BJ (cell line): ENCODE results near the gene LMO1. TPM values are rescaled to one million over a fixed set of nuclear protein-coding genes. Genes with fewer than 3 reads are reported as not detected.

ENCODE experiments used
- CTCF ChIA-PET: fragments of 350-600 bp; formaldehyde crosslinking; extraction: SDS; loops from one replicate; lab custom pipeline; 2021; ENCODE audit warnings: antibody characterized with exemption, inconsistent platforms; lab: Yijun Ruan, JAX
- POLR2A ChIA-PET: fragments of 300-600 bp; sonication (Branson Sonifier 250); formaldehyde crosslinking; extraction: SDS; loops from one replicate; lab custom pipeline; 2021; ENCODE audit warnings: antibody characterized with exemption; lab: Charles Lee
- DNase-seq: peaks from one replicate; pipeline ENCODE4 v3.0.0-alpha.2; 2011; ENCODE audit warnings: low read depth
- H3K27me3 ChIP-seq: 2 replicates; pipeline ENCODE4 v1.6.0; 2011; ENCODE audit warnings: low read length; ENCODE audit not compliant: control insufficient read depth, insufficient read depth
- H3K36me3 ChIP-seq: 2 replicates; pipeline ENCODE4 v1.5.1; 2011; ENCODE audit warnings: low read length; ENCODE audit not compliant: control insufficient read depth, insufficient read depth
- H3K4me3 ChIP-seq: 2 replicates; pipeline ENCODE4 v1.5.1; 2011; ENCODE audit warnings: low read depth, mild to moderate bottlenecking, control low read depth, low read length
- CTCF ChIP-seq: IDR thresholded peaks from 2 replicates; pipeline ENCODE4 v1.5.1; 2011; ENCODE audit warnings: low read depth, mild to moderate bottlenecking, control low read depth, inconsistent platforms, low read length, moderate library complexity; ENCODE audit not compliant: insufficient read depth
- polyA plus RNA-seq: library from polyadenylated mRNA; depleted of rRNA; stranded (reverse); fragments of >200 nt; gene quantifications from 2 replicates; pipeline ENCODE4 v1.2.3, GENCODE V29; 2011

LMO1 gene
- polyA plus RNA-seq, 1 experiment, result not detected

DNA sequence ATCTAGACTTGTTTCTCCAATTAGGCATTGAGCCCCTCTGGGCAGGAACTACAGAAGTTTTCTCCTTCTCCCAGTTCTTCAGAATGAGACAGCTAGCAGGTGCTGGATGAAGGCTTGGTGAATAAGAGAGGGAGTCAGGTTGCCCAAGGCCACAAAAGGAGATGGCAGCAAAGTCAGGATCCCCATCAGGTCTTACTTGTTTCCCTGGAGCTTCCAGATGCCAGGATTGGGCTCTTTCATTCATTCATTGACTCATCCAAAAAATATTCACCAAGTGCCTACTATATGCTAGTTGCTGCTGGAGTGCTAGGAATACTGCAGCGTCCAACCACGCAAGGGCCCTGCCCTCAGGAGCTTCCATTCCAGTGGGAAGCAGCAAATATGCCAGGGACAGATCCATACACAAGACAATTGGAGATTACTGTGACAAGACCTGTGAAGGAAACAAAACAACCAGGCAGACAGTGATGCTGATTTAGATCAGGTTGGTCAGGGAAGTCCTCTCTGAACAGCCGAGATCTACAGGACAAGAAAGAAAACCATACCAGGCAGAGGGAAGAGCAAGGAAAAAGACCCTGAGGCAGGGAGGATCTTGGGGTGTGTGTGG is 24.6 kb upstream of the LMO1 start:
- Histone ChIP-seq H3K27me3 (peaks cover 6% of the 10 kb centered on the region), H3K4me3 (no peak overlapping the region), H3K36me3 (no peaks in the 10 kb centered on the region)
- DNase-seq, result no peak
- no peak for TF ChIP-seq CTCF
- POLR2A ChIA-PET, result no interaction called here
- CTCF ChIA-PET, result interaction anchor here (1.3 to 1.9 kb wide), 2 partner anchors 9 to 24 kb away, joined by 3 to 7 read pairs; partner anchors contain the start of gene LMO1

GRCh38 chr11:8287703-8288102 is 24.0 kb upstream of the LMO1 start:
- H3K27me3 ChIP-seq, result peaks cover 6% of the 10 kb centered on the region; the same call in 1 of the 2 replicates
- H3K36me3 ChIP-seq, result no peaks in the 10 kb centered on the region
- TF ChIP-seq CTCF, result no peak
- DNase-seq, result no peak
- ChIA-PET POLR2A (no interaction called here), CTCF (interaction anchor here (1.3 to 1.9 kb wide), 2 partner anchors 9 to 24 kb away, joined by 3 to 7 read pairs; partner anchors contain the start of gene LMO1)
- H3K4me3 ChIP-seq, result no peak overlapping the region

- Histone ChIP-seq H3K27me3 (peaks cover 6% of the 10 kb centered on the region; the same call in 1 of the 2 replicates), H3K36me3 (no peaks in the 10 kb centered on the region), H3K4me3 (no peak overlapping the region)
- ChIA-PET POLR2A (no interaction called here), CTCF (interaction anchor here (1.9 kb wide), 1 partner anchor 23 kb away, joined by 7 read pairs; the partner anchor contains the start of gene LMO1)
- TF ChIP-seq CTCF, result no peak
- DNase-seq, result no peak
Measured at GRCh38 chr11:8287297-8287696, 23.6 kb upstream of the LMO1 start.

- POLR2A ChIA-PET, result no interaction called here
- no peak for DNase-seq
- CTCF ChIA-PET, result interaction anchor here (1.9 kb wide), 1 partner anchor 23 kb away, joined by 7 read pairs; the partner anchor contains the start of gene LMO1
- Histone ChIP-seq H3K27me3 (peaks cover 6% of the 10 kb centered on the region; the same call in 1 of the 2 replicates), H3K36me3 (no peaks in the 10 kb centered on the region), H3K4me3 (no peak overlapping the region)
- TF ChIP-seq CTCF, result no peak
Measured at GRCh38 chr11:8286886-8287285, 23.2 kb upstream of the LMO1 start.

GRCh38 chr11:8285796-8286195 is 22.1 kb upstream of the LMO1 start:
- no peak for TF ChIP-seq CTCF
- H3K27me3 ChIP-seq, result peaks cover 6% of the 10 kb centered on the region; the same call in 1 of the 2 replicates
- H3K36me3 ChIP-seq, result no peaks in the 10 kb centered on the region
- DNase-seq, result no peak
- POLR2A ChIA-PET, result no interaction called here
- CTCF ChIA-PET, result interaction anchor here (3.9 kb wide), 1 partner anchor 22 kb away, joined by 14 read pairs; the partner anchor contains the start of gene LMO1
- H3K4me3 ChIP-seq, result no peak overlapping the region
